H1 (cell line): ENCODE measurements around the gene TMPRSS12. TPM values are rescaled to one million over a fixed set of nuclear protein-coding genes. Genes with fewer than 3 reads are reported as not detected.

Experiments
- CTCF ChIA-PET: fragments of 300-600 bp; sonication (Branson Sonifier 250); formaldehyde crosslinking; loops from one replicate; lab custom pipeline; 2021; ENCODE audit not compliant: partially characterized antibody; lab: Charles Lee
- POLR2A ChIA-PET: fragments of 300-600 bp; sonication (Branson Sonifier 250); formaldehyde crosslinking; loops from one replicate; lab custom pipeline; 2021; ENCODE audit warnings: inconsistent platforms; ENCODE audit not compliant: partially characterized antibody; lab: Charles Lee
- DNase-seq, 2 experiments: peaks; one replicate each; pipeline versions ENCODE4 v3.0.0 to v3.0.0-alpha.2; 2010 to 2022; ENCODE audit warnings: low spot score in 2 of 2, low read depth in 1 of 2, mixed read lengths in 1 of 2
- FAIRE-seq: peaks from 2 replicates; lab custom pipeline; 2011; peaks lifted over from hg19 to GRCh38; lab: Jason Lieb, UNC
- H2AFZ ChIP-seq: 2 replicates; pipeline ENCODE4 v1.8.1; 2012; ENCODE audit warnings: low read length, inconsistent platforms
- H2AK5ac ChIP-seq: 2 replicates; pipeline ENCODE4 v1.6.1; 2013; ENCODE audit warnings: low read depth, low read length
- H2BK120ac ChIP-seq: replicated peaks from 2 replicates; pipeline ENCODE3; 2013; ENCODE audit warnings: low read depth, low read length, inconsistent platforms
- H2BK12ac ChIP-seq: 2 replicates; pipeline ENCODE4 v1.6.1; 2013; ENCODE audit warnings: low read depth, low read length
- H2BK15ac ChIP-seq: 2 replicates; pipeline ENCODE4 v1.6.1; 2013; ENCODE audit warnings: low read length
- H2BK20ac ChIP-seq: 2 replicates; pipeline ENCODE4 v1.6.1; 2013; ENCODE audit warnings: low read length
- H2BK5ac ChIP-seq: 2 replicates; pipeline ENCODE4 v1.6.1; 2013; ENCODE audit warnings: low read depth, low read length
- H3K14ac ChIP-seq: 2 replicates; pipeline ENCODE4 v1.6.1; 2013; ENCODE audit warnings: inconsistent platforms; ENCODE audit not compliant: insufficient read length
- H3K18ac ChIP-seq: 2 replicates; pipeline ENCODE4 v1.6.1; 2013; ENCODE audit warnings: low read length; ENCODE audit errors: extremely low read depth
- H3K23ac ChIP-seq: 2 replicates; pipeline ENCODE4 v1.6.1; 2013; ENCODE audit warnings: inconsistent platforms; ENCODE audit not compliant: insufficient read length
- H3K23me2 ChIP-seq: 2 replicates; pipeline ENCODE4 v1.6.1; 2013; ENCODE audit warnings: low read depth, low read length
- H3K27ac ChIP-seq: 2 replicates; pipeline ENCODE4 v1.6.1; 2011; ENCODE audit warnings: low read depth, low read length, inconsistent platforms
- H3K27me3 ChIP-seq, 4 experiments: replicated peaks in 1 of 4; 1 replicate in 1 of 4; 2 replicates in 3 of 4; pipeline versions ENCODE4 v1.6.1 to v1.8.1; 2011 to 2013; ENCODE audit warnings: low read length in 3 of 4, mild to moderate bottlenecking in 3 of 4, inconsistent platforms in 2 of 4, mixed read lengths in 2 of 4, moderate library complexity in 1 of 4; ENCODE audit not compliant: control insufficient read depth in 3 of 4, insufficient read depth in 3 of 4; ENCODE audit errors: extremely low read depth in 1 of 4
- H3K36me3 ChIP-seq, 4 experiments: 2 replicates each; pipeline versions ENCODE4 v1.6.1 to v1.8.1; 2011 to 2013; ENCODE audit warnings: mild to moderate bottlenecking in 4 of 4, low read length in 3 of 4, moderate library complexity in 2 of 4, control low read depth in 1 of 4, inconsistent platforms in 1 of 4; ENCODE audit not compliant: insufficient read depth in 4 of 4, control insufficient read depth in 2 of 4
- H3K4ac ChIP-seq: replicated peaks from 2 replicates; pipeline ENCODE3; 2013; ENCODE audit warnings: low read length, low read depth, mixed read lengths, inconsistent platforms; ENCODE audit not compliant: insufficient read length
- H3K4me1 ChIP-seq, 4 experiments: replicated peaks in 1 of 4; 1 replicate in 1 of 4; 2 replicates in 3 of 4; pipeline versions ENCODE4 v1.6.1 to v1.8.1; 2011 to 2013; ENCODE audit warnings: low read length in 3 of 4, inconsistent platforms in 2 of 4, mixed read lengths in 1 of 4; ENCODE audit not compliant: insufficient read depth in 4 of 4, control insufficient read depth in 3 of 4
- H3K4me2 ChIP-seq, 2 experiments: 2 replicates each; pipeline versions ENCODE4 v1.6.1 to v1.8.1; 2011 to 2013; ENCODE audit warnings: low read depth in 2 of 2, low read length in 2 of 2, control low read depth in 1 of 2, inconsistent platforms in 1 of 2, mild to moderate bottlenecking in 1 of 2; ENCODE audit not compliant: insufficient read depth in 1 of 2
- H3K4me3 ChIP-seq, 4 experiments: fragments of 200-600, 300-600 bp in 1 of 4; sonication (generic), shearing (Covaris generic), sonication (Bioruptor Twin) in 1 of 4; 2 replicates each; pipeline versions ENCODE4 v1.5.1 to v1.8.1; 2011 to 2016; ENCODE audit warnings: low read length in 4 of 4, low read depth in 3 of 4, control low read depth in 2 of 4, inconsistent platforms in 2 of 4, mild to moderate bottlenecking in 2 of 4, mixed read lengths in 1 of 4, moderate library complexity in 1 of 4; ENCODE audit not compliant: insufficient read depth in 2 of 4; ENCODE audit errors: extremely low read depth in 1 of 4
- H3K56ac ChIP-seq: replicated peaks from 2 replicates; pipeline ENCODE3; 2013; ENCODE audit warnings: low read depth, mild to moderate bottlenecking, mixed read lengths, low read length, inconsistent platforms; ENCODE audit not compliant: insufficient read length
- H3K79me1 ChIP-seq: 2 replicates; pipeline ENCODE4 v1.6.1; 2013; ENCODE audit warnings: low read depth, low read length, control low read depth
- H3K79me2 ChIP-seq, 2 experiments: 2 replicates each; pipeline versions ENCODE4 v1.6.1 to v1.8.1; 2012 to 2013; ENCODE audit warnings: low read length in 2 of 2, mild to moderate bottlenecking in 2 of 2, inconsistent platforms in 1 of 2; ENCODE audit not compliant: insufficient read depth in 2 of 2, control insufficient read depth in 1 of 2
- H3K9ac ChIP-seq, 4 experiments: replicated peaks in 1 of 4; 1 replicate in 1 of 4; 2 replicates in 3 of 4; pipeline versions ENCODE4 v1.6.1 to v1.8.1; 2011 to 2013; ENCODE audit warnings: low read depth in 3 of 4, low read length in 3 of 4, control low read depth in 2 of 4, mild to moderate bottlenecking in 2 of 4, moderate library complexity in 2 of 4, inconsistent platforms in 1 of 4; ENCODE audit errors: extremely low read depth in 1 of 4
- H3K9me3 ChIP-seq, 2 experiments: 2 replicates each; pipeline versions ENCODE4 v1.6.1 to v1.8.1; 2012 to 2013; ENCODE audit warnings: mild to moderate bottlenecking in 2 of 2, moderate library complexity in 2 of 2, control low read depth in 1 of 2, inconsistent platforms in 1 of 2, low read depth in 1 of 2, low read length in 1 of 2, mixed read lengths in 1 of 2; ENCODE audit not compliant: insufficient read depth in 2 of 2
- H4K20me1 ChIP-seq, 2 experiments: replicated peaks in 1 of 2; 2 replicates each; pipeline versions ENCODE3 to v1.8.1; 2011 to 2013; ENCODE audit warnings: inconsistent platforms in 2 of 2, low read length in 2 of 2, mild to moderate bottlenecking in 1 of 2; ENCODE audit not compliant: insufficient read depth in 2 of 2, control insufficient read depth in 1 of 2
- H4K5ac ChIP-seq: 2 replicates; pipeline ENCODE4 v1.6.1; 2013; ENCODE audit warnings: low read length, low read depth, mixed read lengths, inconsistent platforms; ENCODE audit not compliant: insufficient read length
- H4K8ac ChIP-seq: 2 replicates; pipeline ENCODE4 v1.8.0; 2013; ENCODE audit warnings: mild to moderate bottlenecking, moderate library complexity, low read length, inconsistent platforms; ENCODE audit not compliant: insufficient read depth; ENCODE audit errors: extremely low read depth
- H4K91ac ChIP-seq: replicated peaks from 2 replicates; pipeline ENCODE3; 2013; ENCODE audit warnings: low read length, mixed read lengths, inconsistent platforms; ENCODE audit not compliant: insufficient read length
- CTBP2 ChIP-seq: IDR thresholded peaks from 2 replicates; pipeline ENCODE4 v1.7.0; 2011; ENCODE audit warnings: borderline replicate concordance, mild to moderate bottlenecking, moderate library complexity, mixed read lengths, low read length; ENCODE audit not compliant: insufficient read depth, insufficient read length
- FOSL1 ChIP-seq: IDR thresholded peaks from 2 replicates; pipeline ENCODE4 v1.6.1; 2011; ENCODE audit warnings: mild to moderate bottlenecking, low read depth, low read length, moderate library complexity; ENCODE audit not compliant: insufficient read depth
- JUN ChIP-seq: IDR thresholded peaks from 2 replicates; pipeline ENCODE4 v1.6.1; 2011; ENCODE audit warnings: low read depth, mild to moderate bottlenecking, improper control_type of control experiment, low read length
- KDM5A ChIP-seq: fragments of 200-600 bp; IDR thresholded peaks from 2 replicates; pipeline ENCODE4 v1.7.1; 2012; ENCODE audit warnings: mild to moderate bottlenecking, low read length, inconsistent platforms, mixed read lengths
- MAX ChIP-seq: IDR thresholded peaks from 2 replicates; pipeline ENCODE4 v1.6.1; 2012; ENCODE audit warnings: inconsistent platforms
- NRF1 ChIP-seq: IDR thresholded peaks from 2 replicates; pipeline ENCODE4 v1.6.1; 2011; ENCODE audit warnings: mild to moderate bottlenecking, low read depth, low read length, improper control_type of control experiment
- POLR2A ChIP-seq, 2 experiments: IDR thresholded peaks; 1 replicate in 1 of 2; 2 replicates in 1 of 2; pipeline ENCODE4 v1.6.1; 2011; ENCODE audit warnings: low read depth in 2 of 2, low read length in 2 of 2, mild to moderate bottlenecking in 2 of 2; ENCODE audit errors: control extremely low read depth in 1 of 2
- RNF2 ChIP-seq: fragments of 200-900, 300-1000 bp; sonication (generic); IDR thresholded peaks from 2 replicates; pipeline ENCODE4 v1.7.1; 2016; ENCODE audit warnings: borderline replicate concordance, low read depth, mild to moderate bottlenecking, antibody characterized with exemption, low read length; ENCODE audit not compliant: poor library complexity, severe bottlenecking; ENCODE audit errors: missing control alignments
- SIRT6 ChIP-seq: IDR thresholded peaks from one replicate; pipeline ENCODE4 v1.7.1; 2012; ENCODE audit warnings: low read length, inconsistent platforms
- SRF ChIP-seq: IDR thresholded peaks from 2 replicates; pipeline ENCODE4 v1.6.1; 2011; ENCODE audit warnings: mild to moderate bottlenecking, low read depth, low read length, moderate library complexity
- TEAD4 ChIP-seq: IDR thresholded peaks from 2 replicates; pipeline ENCODE4 v1.6.1; 2012; ENCODE audit warnings: low read depth, low read length, inconsistent platforms, mixed read lengths
- WGBS, 2 experiments: shearing (Covaris generic) in 1 of 2; methylation state at CpG; one replicate each; pipeline versions ENCODE4 v1.1.6 to v1.1.7; 2013 to 2015; ENCODE audit warnings: low lambda C conversion rate in 2 of 2, mixed read lengths in 2 of 2, inconsistent platforms in 1 of 2, low coverage in 1 of 2, missing lambda C conversion rate in 1 of 2; ENCODE audit not compliant: insufficient replicate concordance in 2 of 2, insufficient coverage in 1 of 2, insufficient read length in 1 of 2; ENCODE audit errors: extremely low coverage in 1 of 2, missing lambda C conversion rate in 1 of 2; 5-methylcytosine and 5-hydroxymethylcytosine counted together
- polyA plus RNA-seq, 7 experiments: library from polyadenylated mRNA; depleted of rRNA in 3 of 7; stranded (reverse) in 5 of 7; unstranded in 2 of 7; fragments of >200 nt in 5 of 7; fragments of 200-250 nt in 2 of 7; gene quantifications; 1 replicate in 5 of 7; 2 replicates in 1 of 7; 4 replicates in 1 of 7; pipeline versions ENCODE4 v1.2.1 to v1.2.3, GENCODE V29; 2011 to 2013; ENCODE audit warnings: missing spikeins in 2 of 7, mixed read lengths in 2 of 7
- total RNA-seq: library from RNA; stranded (reverse); fragmentation: NEBNext Ultra II Directional; extraction: Animal tissue kit (Norgen Biotek cat#: 25700); gene quantifications from 2 replicates; pipeline ENCODE4 v1.2.1, GENCODE V29; 2021
- TF ChIP-seq, protein P1 (sequence below): IDR thresholded peaks from 2 replicates; pipeline ENCODE4 v1.6.1; 2011; ENCODE audit warnings: low read depth, mild to moderate bottlenecking, low read length; ENCODE audit not compliant: insufficient read depth
- TF ChIP-seq, protein P2 (sequence below): IDR thresholded peaks from 2 replicates; pipeline ENCODE4 v1.6.1; 2012; ENCODE audit warnings: inconsistent platforms

Gene TMPRSS12
- total and polyA plus RNA-seq, 2 of the 8 experiments (the other 6 are each of a cell fraction or from before 2014, with no cell fraction given) = not detected

GRCh38 chr12:50922820-50923219, 80.1 kb downstream of the TMPRSS12 start:
- H4K91ac ChIP-seq = no peak overlapping the region
- no peak overlapping the region for H2BK5ac ChIP-seq
- no peak overlapping the region for H3K14ac ChIP-seq
- H2BK12ac ChIP-seq = no peak overlapping the region
- H3K23me2 ChIP-seq = peaks cover 4% of the 10 kb centered on the region
- ChIA-PET CTCF (interaction anchor here (0.5 to 0.6 kb wide), 2 partner anchors 61 to 73 kb away, joined by 3 to 6 read pairs; no protein-coding TSS in a partner anchor), POLR2A (no interaction called here)
- no peak overlapping the region for H2BK20ac ChIP-seq
- peaks cover 0 to 13% of the 10 kb centered on the region in 2 experiments; a peak in 2 of 4 replicates for H3K79me2 ChIP-seq
- H3K18ac ChIP-seq = no peak overlapping the region
- H3K23ac ChIP-seq = no peak overlapping the region
- H3K4me3 ChIP-seq = no peak overlapping the region
- H3K9ac ChIP-seq = no peak overlapping the region
- H2BK120ac ChIP-seq = no peak overlapping the region
- H3K56ac ChIP-seq = no peak overlapping the region
- H4K5ac ChIP-seq = no peak overlapping the region
- H2AFZ ChIP-seq = no peak overlapping the region
- H3K36me3 ChIP-seq = no peaks in the 10 kb centered on the region; a peak in 1 of 8 replicates
- H2BK15ac ChIP-seq = no peak overlapping the region
- H4K20me1 ChIP-seq = no peaks in the 10 kb centered on the region
- no peak overlapping the region for H3K4ac ChIP-seq
- no peak overlapping the region for H3K27ac ChIP-seq
- no peaks in the 10 kb centered on the region for H3K27me3 ChIP-seq
- peak overlapping the region in 1 of 2 experiments; percentile 65; a peak in 1 of 4 replicates for H3K4me2 ChIP-seq
- no peak overlapping the region for H2AK5ac ChIP-seq
- no peaks in the 10 kb centered on the region for H3K9me3 ChIP-seq
- FAIRE-seq (no peak), DNase-seq (no peak)
- 61% methylated on average over 3 of the region's 3 CpGs; no CpG with 5 or more reads in 1 of the 2 experiments for WGBS, 2 experiments
- peaks cover 0 to 12% (median 8%) of the 10 kb centered on the region in 4 experiments; a peak in 6 of 7 replicates for H3K4me1 ChIP-seq
- no peaks in the 10 kb centered on the region for H3K79me1 ChIP-seq
- no peak overlapping the region for H4K8ac ChIP-seq
- TF ChIP-seq KDM5A (no peak), MAX (no peak), SRF (no peak), FOSL1 (no peak), SIRT6 (no peak), CTBP2 (no peak), RNF2 (no peak), TEAD4 (no peak), POLR2A (IDR thresholded peaks at IDR 0.05; ENCODE audit: control extremely low read depth in 1 of 2, low read depth in 2 of 2, low read length in 2 of 2) (no peak), NRF1 (no peak), JUN (no peak)
- TF ChIP-seq, protein P1, sequence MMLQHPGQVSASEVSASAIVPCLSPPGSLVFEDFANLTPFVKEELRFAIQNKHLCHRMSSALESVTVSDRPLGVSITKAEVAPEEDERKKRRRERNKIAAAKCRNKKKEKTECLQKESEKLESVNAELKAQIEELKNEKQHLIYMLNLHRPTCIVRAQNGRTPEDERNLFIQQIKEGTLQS = no peak
- TF ChIP-seq, protein P2, sequence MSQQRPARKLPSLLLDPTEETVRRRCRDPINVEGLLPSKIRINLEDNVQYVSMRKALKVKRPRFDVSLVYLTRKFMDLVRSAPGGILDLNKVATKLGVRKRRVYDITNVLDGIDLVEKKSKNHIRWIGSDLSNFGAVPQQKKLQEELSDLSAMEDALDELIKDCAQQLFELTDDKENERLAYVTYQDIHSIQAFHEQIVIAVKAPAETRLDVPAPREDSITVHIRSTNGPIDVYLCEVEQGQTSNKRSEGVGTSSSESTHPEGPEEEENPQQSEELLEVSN = no peak
